Fibroblast of the conjunctiva (primary cell): ENCODE measurements around the gene RNF111.
A peak's percentile ranks its signal among the peaks of the same experiment; 100 is the strongest.
"Not testable (repeated sequence)": the region's sequence is repeated elsewhere in the genome, so short reads cannot be mapped to it uniquely, and the experiment has no call there.

Experiments
- DNase-seq: peaks from one replicate; pipeline ENCODE4 v3.0.0-alpha.2; 2010; ENCODE audit warnings: low read depth

RNF111 gene

GRCh38 chr15:59059076-59059597 lies 71.7 kb downstream of the RNF111 start:
- no peak for DNase-seq

- DNase-seq = no peak
Observed at GRCh38 chr15:59060348-59060747, 72.9 kb downstream of the RNF111 start.

GRCh38 chr15:59063042-59063441 lies 75.6 kb downstream of the RNF111 start:
- no peak for DNase-seq

- no peak for DNase-seq
Observed at GRCh38 chr15:59069430-59069829, 82.0 kb downstream of the RNF111 start.

GRCh38 chr15:59074607-59075006 lies 87.1 kb downstream of the RNF111 start:
- no peak for DNase-seq

GRCh38 chr15:59087731-59088130 lies 100.3 kb downstream of the RNF111 start:
- no peak for DNase-seq

GRCh38 chr15:59094077-59094476 lies 106.6 kb downstream of the RNF111 start:
- DNase-seq = no peak

GRCh38 chr15:59096429-59096828 lies 109.0 kb downstream of the RNF111 start:
- DNase-seq = no peak

- no peak for DNase-seq
Observed at GRCh38 chr15:59099162-59099685, 111.8 kb downstream of the RNF111 start.

- no peak for DNase-seq
Observed at GRCh38 chr15:59104602-59104911, 117.1 kb downstream of the RNF111 start.

GRCh38 chr15:59104912-59105732 lies 117.7 kb downstream of the RNF111 start, which contains the start of gene CCNB2:
CCNB2 (plus strand) TSS chr15:59105146; CDS start chr15:59105269, 123 bp downstream.
- peak; percentile 92 for DNase-seq

- no peak for DNase-seq
Observed at GRCh38 chr15:59105854-59106253, 118.4 kb downstream of the RNF111 start.

- DNase-seq = no peak
Observed at GRCh38 chr15:59111251-59111650, 123.8 kb downstream of the RNF111 start.

- DNase-seq = no peak
Observed at GRCh38 chr15:59115047-59115446, 127.6 kb downstream of the RNF111 start.

- DNase-seq = no peak
Observed at GRCh38 chr15:59116141-59116540, 128.7 kb downstream of the RNF111 start.

GRCh38 chr15:59116771-59117170 lies 129.3 kb downstream of the RNF111 start:
- no peak for DNase-seq

GRCh38 chr15:59119625-59120024 lies 132.2 kb downstream of the RNF111 start:
- DNase-seq = no peak

GRCh38 chr15:59120937-59121336 lies 133.5 kb downstream of the RNF111 start:
- DNase-seq = no peak

GRCh38 chr15:59124261-59124660 lies 136.8 kb downstream of the RNF111 start:
- DNase-seq = no peak

GRCh38 chr15:59125683-59126082 lies 138.2 kb downstream of the RNF111 start:
- DNase-seq = not testable (repeated sequence)

- not testable (repeated sequence) for DNase-seq
Observed at GRCh38 chr15:59127255-59127654, 139.8 kb downstream of the RNF111 start.

GRCh38 chr15:59131456-59131855 lies 144.0 kb downstream of the RNF111 start:
- DNase-seq = no peak

- no peak for DNase-seq
Observed at GRCh38 chr15:59131969-59132562, 144.6 kb downstream of the RNF111 start.
